ENCODE results near the gene SHISA9.
"Not testable (repeated sequence)": the region's sequence is repeated elsewhere in the genome, so short reads cannot be mapped to it uniquely, and the experiment has no call there.

SHISA9 gene

GRCh38 chr16:12900156-12900555, 1.2 kb upstream of the SHISA9 start:
- DNase-seq (ENCODE audit: low read depth in 2 of 2) = no peak

- DNase-seq (ENCODE audit: low read depth in 2 of 2) = no peak
Measured at GRCh38 chr16:12900599-12901203, 697 bp upstream of the SHISA9 start.

GRCh38 chr16:12901204-12901596, 198 bp upstream of the SHISA9 start:
- DNase-seq (ENCODE audit: low read depth in 2 of 2) = no peak

- DNase-seq (ENCODE audit: low read depth in 2 of 2) = no peak
Measured at GRCh38 chr16:12902511-12903372, 1.3 kb downstream of the SHISA9 start.

GRCh38 chr16:12903407-12904328, 2.3 kb downstream of the SHISA9 start:
- DNase-seq (ENCODE audit: low read depth in 2 of 2) = no peak

- DNase-seq (ENCODE audit: low read depth in 2 of 2) = no peak
Measured at GRCh38 chr16:12904329-12904671, 2.9 kb downstream of the SHISA9 start.

GRCh38 chr16:12906271-12906670, 4.9 kb downstream of the SHISA9 start:
- no peak for DNase-seq (ENCODE audit: low read depth in 2 of 2)

- DNase-seq (ENCODE audit: low read depth in 2 of 2) = no peak
Measured at GRCh38 chr16:12906765-12907516, 5.5 kb downstream of the SHISA9 start.

- no peak for DNase-seq (ENCODE audit: low read depth in 2 of 2)
Measured at GRCh38 chr16:12907670-12908233, 6.4 kb downstream of the SHISA9 start.

- DNase-seq (ENCODE audit: low read depth in 2 of 2) = no peak
Measured at GRCh38 chr16:12917246-12917645, 15.8 kb downstream of the SHISA9 start.

- DNase-seq (ENCODE audit: low read depth in 2 of 2) = no peak
Measured at GRCh38 chr16:12917653-12918052, 16.3 kb downstream of the SHISA9 start.

- no peak for DNase-seq (ENCODE audit: low read depth in 2 of 2)
Measured at GRCh38 chr16:12920739-12921138, 19.3 kb downstream of the SHISA9 start.

- DNase-seq (ENCODE audit: low read depth in 2 of 2) = not testable (repeated sequence)
Measured at GRCh38 chr16:12923640-12924039, 22.2 kb downstream of the SHISA9 start.

GRCh38 chr16:12925026-12925800, 23.8 kb downstream of the SHISA9 start:
- DNase-seq (ENCODE audit: low read depth in 2 of 2) = no peak

GRCh38 chr16:12927591-12927990, 26.2 kb downstream of the SHISA9 start:
- no peak for DNase-seq (ENCODE audit: low read depth in 2 of 2)

GRCh38 chr16:12930881-12931280, 29.5 kb downstream of the SHISA9 start:
- DNase-seq (ENCODE audit: low read depth in 2 of 2) = no peak

GRCh38 chr16:12936391-12936790, 35.0 kb downstream of the SHISA9 start:
- DNase-seq (ENCODE audit: low read depth in 2 of 2) = no peak

GRCh38 chr16:12941896-12942295, 40.5 kb downstream of the SHISA9 start:
- DNase-seq (ENCODE audit: low read depth in 2 of 2) = no peak

- no peak for DNase-seq (ENCODE audit: low read depth in 2 of 2)
Measured at GRCh38 chr16:12942861-12943260, 41.5 kb downstream of the SHISA9 start.

- no peak for DNase-seq (ENCODE audit: low read depth in 2 of 2)
Measured at GRCh38 chr16:12944300-12944699, 42.9 kb downstream of the SHISA9 start.

- DNase-seq (ENCODE audit: low read depth in 2 of 2) = no peak
Measured at GRCh38 chr16:12951392-12951791, 50.0 kb downstream of the SHISA9 start.
